MM.1S (cell line): ENCODE measurements around the gene SCAMP1.

Experiments
- EZH2phosphoT487 ChIP-seq: fragments of 300-600 bp; sonication (generic); IDR thresholded peaks from 2 replicates; pipeline ENCODE4 v1.6.1; 2018; ENCODE audit warnings: antibody characterized with exemption, low read length
- TF ChIP-seq, protein P1 (sequence below): fragments of 300-600 bp; sonication (generic); IDR thresholded peaks from 2 replicates; pipeline ENCODE4 v1.5.1; 2016; ENCODE audit warnings: antibody characterized with exemption, low read length, mixed read lengths

DNA sequence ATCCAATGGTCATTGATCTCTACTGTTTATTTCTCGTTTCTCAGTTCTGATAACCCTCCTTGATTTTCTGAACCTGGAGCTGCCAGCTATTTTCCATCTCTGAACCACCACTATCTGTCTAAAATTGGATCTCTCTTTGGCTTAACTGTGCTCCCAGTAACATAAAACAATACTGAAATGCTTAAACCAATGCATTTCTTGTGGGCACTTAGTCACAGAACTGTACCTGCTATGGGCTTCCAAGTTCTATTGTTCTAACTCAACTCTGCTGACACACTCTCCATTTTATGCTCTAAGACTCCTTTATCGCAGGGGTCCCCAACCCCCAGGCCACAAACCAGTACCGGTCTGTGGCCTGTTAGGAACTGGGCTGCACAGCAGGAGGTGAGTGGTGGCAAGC is 167.5 kb downstream of the SCAMP1 start:
- TF ChIP-seq, protein P1, sequence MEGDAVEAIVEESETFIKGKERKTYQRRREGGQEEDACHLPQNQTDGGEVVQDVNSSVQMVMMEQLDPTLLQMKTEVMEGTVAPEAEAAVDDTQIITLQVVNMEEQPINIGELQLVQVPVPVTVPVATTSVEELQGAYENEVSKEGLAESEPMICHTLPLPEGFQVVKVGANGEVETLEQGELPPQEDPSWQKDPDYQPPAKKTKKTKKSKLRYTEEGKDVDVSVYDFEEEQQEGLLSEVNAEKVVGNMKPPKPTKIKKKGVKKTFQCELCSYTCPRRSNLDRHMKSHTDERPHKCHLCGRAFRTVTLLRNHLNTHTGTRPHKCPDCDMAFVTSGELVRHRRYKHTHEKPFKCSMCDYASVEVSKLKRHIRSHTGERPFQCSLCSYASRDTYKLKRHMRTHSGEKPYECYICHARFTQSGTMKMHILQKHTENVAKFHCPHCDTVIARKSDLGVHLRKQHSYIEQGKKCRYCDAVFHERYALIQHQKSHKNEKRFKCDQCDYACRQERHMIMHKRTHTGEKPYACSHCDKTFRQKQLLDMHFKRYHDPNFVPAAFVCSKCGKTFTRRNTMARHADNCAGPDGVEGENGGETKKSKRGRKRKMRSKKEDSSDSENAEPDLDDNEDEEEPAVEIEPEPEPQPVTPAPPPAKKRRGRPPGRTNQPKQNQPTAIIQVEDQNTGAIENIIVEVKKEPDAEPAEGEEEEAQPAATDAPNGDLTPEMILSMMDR = no peak
- no peak for TF ChIP-seq EZH2phosphoT487
